B cell (primary cell): ENCODE data around the gene OSGEP. TPM values are rescaled to one million over a fixed set of nuclear protein-coding genes. Genes with fewer than 3 reads are reported as not detected.

Experiments used
- ATAC-seq: fragments of 200-7000 bp; cut with Tn5 transposase; one replicate; pipeline ENCODE4 v1.10.0; 2021; ENCODE audit warnings: low read depth, mild to moderate bottlenecking, moderate number of reproducible peaks, moderate library complexity
- CTCF ChIA-PET: fragments of 350-600 bp; sonication (Branson Sonifier 250); formaldehyde crosslinking; loops from one replicate; lab custom pipeline; 2021; ENCODE audit warnings: antibody characterized with exemption, inconsistent platforms; lab: Charles Lee
- POLR2A ChIA-PET: fragments of 350-600 bp; sonication (Branson Sonifier 250); formaldehyde crosslinking; loops from one replicate; lab custom pipeline; 2021; ENCODE audit warnings: antibody characterized with exemption; lab: Charles Lee
- DNase-seq: peaks from one replicate; pipeline ENCODE4 v3.0.0; 2013
- H2AFZ ChIP-seq: 2 replicates; pipeline ENCODE4 v1.6.1; 2012; ENCODE audit warnings: mild to moderate bottlenecking, low read depth, low read length; ENCODE audit not compliant: insufficient read depth, poor library complexity, severe bottlenecking
- H3K27ac ChIP-seq, 2 donors: 1 replicate in 1 of 2; 2 replicates in 1 of 2; pipeline ENCODE4 v1.5.1; 2012 to 2013; ENCODE audit warnings: low read length in 2 of 2, mild to moderate bottlenecking in 2 of 2, moderate library complexity in 1 of 2
- H3K27me3 ChIP-seq, 4 experiments: fragments of 200-600 bp in 1 of 4; sonication (generic) in 1 of 4; replicated peaks in 1 of 4; 1 replicate in 2 of 4; 2 replicates in 2 of 4; pipeline versions ENCODE4 v1.6.1 to v1.7.0; 2013 to 2016; ENCODE audit warnings: low read length in 3 of 4, mild to moderate bottlenecking in 2 of 4, mixed read lengths in 1 of 4, moderate library complexity in 1 of 4; ENCODE audit not compliant: insufficient read depth in 4 of 4, control insufficient read depth in 3 of 4; ENCODE audit errors: control extremely low read depth in 1 of 4
- H3K36me3 ChIP-seq, 2 experiments: replicated peaks in 1 of 2; 1 replicate in 1 of 2; 2 replicates in 1 of 2; pipeline versions ENCODE4 v1.6.1 to v1.7.1; 2013; ENCODE audit warnings: low read length in 1 of 2; ENCODE audit not compliant: insufficient read depth in 2 of 2, control insufficient read depth in 1 of 2; ENCODE audit errors: control extremely low read depth in 1 of 2, extremely low read depth in 1 of 2
- H3K4me1 ChIP-seq, 2 donors: fragments of 200-600 bp in 1 of 2; sonication (generic) in 1 of 2; 1 replicate in 1 of 2; 2 replicates in 1 of 2; pipeline versions ENCODE4 v1.5.1 to v1.6.1; 2013 to 2017; ENCODE audit warnings: low read length in 2 of 2; ENCODE audit not compliant: control insufficient read depth in 2 of 2, insufficient read depth in 2 of 2
- H3K4me2 ChIP-seq: replicated peaks from 2 replicates; pipeline ENCODE3; 2012; ENCODE audit warnings: mild to moderate bottlenecking, low read depth, low read length; ENCODE audit not compliant: poor library complexity, severe bottlenecking
- H3K4me3 ChIP-seq, 5 experiments: fragments of 200-600 bp in 1 of 5; sonication (generic) in 1 of 5; 1 replicate in 3 of 5; 2 replicates in 2 of 5; pipeline versions ENCODE4 v1.5.1 to v1.7.0; 2011 to 2016; ENCODE audit warnings: low read length in 4 of 5, mild to moderate bottlenecking in 4 of 5, low read depth in 2 of 5, control low read depth in 1 of 5, moderate library complexity in 1 of 5; ENCODE audit not compliant: insufficient read depth in 1 of 5; ENCODE audit errors: control extremely low read depth in 1 of 5, extremely low read depth in 1 of 5
- H3K79me2 ChIP-seq: fragments of 200-600 bp; sonication (generic); one replicate; pipeline ENCODE4 v1.6.0; 2016; ENCODE audit warnings: low read length; ENCODE audit not compliant: control insufficient read depth, insufficient read depth
- H3K9ac ChIP-seq: fragments of 200-600 bp; sonication (generic); 2 replicates; pipeline ENCODE4 v1.6.1; 2017; ENCODE audit warnings: mild to moderate bottlenecking, low read length, moderate library complexity
- H3K9me3 ChIP-seq, 3 donors: one replicate each; pipeline versions ENCODE4 v1.6.1 to v1.7.1; 2013; ENCODE audit warnings: low read length in 2 of 3; ENCODE audit not compliant: control insufficient read depth in 2 of 3, insufficient read depth in 1 of 3; ENCODE audit errors: control extremely low read depth in 1 of 3
- H4K20me1 ChIP-seq: 2 replicates; pipeline ENCODE4 v1.6.0; 2012; ENCODE audit warnings: mild to moderate bottlenecking, low read length; ENCODE audit not compliant: insufficient read depth, control insufficient read depth, poor library complexity, severe bottlenecking
- H3K27ac Mint-ChIP-seq: one replicate; pipeline ENCODE4 v1.8.0; 2021; ENCODE audit warnings: mixed read lengths
- H3K27me3 Mint-ChIP-seq: one replicate; pipeline ENCODE4 v1.8.0; 2021; ENCODE audit warnings: mixed read lengths
- H3K4me1 Mint-ChIP-seq: one replicate; pipeline ENCODE4 v1.8.0; 2021; ENCODE audit warnings: mixed read lengths
- H3K4me3 Mint-ChIP-seq: one replicate; pipeline ENCODE4 v1.8.0; 2021; ENCODE audit warnings: mixed read lengths
- H3K9me3 Mint-ChIP-seq: one replicate; pipeline ENCODE4 v1.8.0; 2022; ENCODE audit warnings: mixed read lengths; ENCODE audit not compliant: insufficient read depth
- EZH2 ChIP-seq: IDR thresholded peaks from 2 replicates; pipeline ENCODE4 v1.6.1; 2012; ENCODE audit warnings: borderline replicate concordance, low read depth, mild to moderate bottlenecking, moderate library complexity, low read length; ENCODE audit not compliant: insufficient read depth, poor library complexity, severe bottlenecking
- WGBS: methylation state at CpG from one replicate; pipeline ENCODE4 v1.1.5; 2013; ENCODE audit warnings: missing lambda C conversion rate; ENCODE audit not compliant: insufficient coverage; 5-methylcytosine and 5-hydroxymethylcytosine counted together
- intact Hi-C: fragments of 100-400 bp; cut with micrococcal nuclease; formaldehyde crosslinking; loops from one replicate; pipeline ENCODE4 v1.10.0; 2022
- polyA plus RNA-seq: library from polyadenylated mRNA; depleted of rRNA; stranded (reverse); fragments of >200 nt; gene quantifications from 2 replicates; pipeline ENCODE4 v1.2.3, GENCODE V29; 2012
- total RNA-seq, 2 donors: library from RNA; stranded (reverse); fragments of 120-200 nt in 1 of 2; gene quantifications; 1 replicate in 1 of 2; 2 replicates in 1 of 2; pipeline versions ENCODE4 v1.2.3 to v1.2.4, GENCODE V29; 2013 to 2022
- TF ChIP-seq, protein P1 (sequence below): fragments of 200-600 bp; IDR thresholded peaks from one replicate; pipeline ENCODE4 v1.8.0; 2022; ENCODE audit warnings: antibody characterized with exemption, mild to moderate bottlenecking

OSGEP gene
- total and polyA plus RNA-seq, 2 donors (not counting 1 experiment from before 2014, with no cell fraction given) = 117 to 156 TPM

- POLR2A ChIA-PET = no interaction called here
- Histone ChIP-seq H3K27ac (peak overlapping the region; percentile 89), H2AFZ (peak overlapping the region; percentile 74)
These were observed 24.6 kb downstream of the OSGEP start for GRCh38 chr14:20429801-20430669.

More at GRCh38 chr14:20429801-20430669, 24.6 kb downstream of the OSGEP start:
- WGBS = 72% methylated on average over 28 of the region's 30 CpGs
- TF ChIP-seq, protein P1, sequence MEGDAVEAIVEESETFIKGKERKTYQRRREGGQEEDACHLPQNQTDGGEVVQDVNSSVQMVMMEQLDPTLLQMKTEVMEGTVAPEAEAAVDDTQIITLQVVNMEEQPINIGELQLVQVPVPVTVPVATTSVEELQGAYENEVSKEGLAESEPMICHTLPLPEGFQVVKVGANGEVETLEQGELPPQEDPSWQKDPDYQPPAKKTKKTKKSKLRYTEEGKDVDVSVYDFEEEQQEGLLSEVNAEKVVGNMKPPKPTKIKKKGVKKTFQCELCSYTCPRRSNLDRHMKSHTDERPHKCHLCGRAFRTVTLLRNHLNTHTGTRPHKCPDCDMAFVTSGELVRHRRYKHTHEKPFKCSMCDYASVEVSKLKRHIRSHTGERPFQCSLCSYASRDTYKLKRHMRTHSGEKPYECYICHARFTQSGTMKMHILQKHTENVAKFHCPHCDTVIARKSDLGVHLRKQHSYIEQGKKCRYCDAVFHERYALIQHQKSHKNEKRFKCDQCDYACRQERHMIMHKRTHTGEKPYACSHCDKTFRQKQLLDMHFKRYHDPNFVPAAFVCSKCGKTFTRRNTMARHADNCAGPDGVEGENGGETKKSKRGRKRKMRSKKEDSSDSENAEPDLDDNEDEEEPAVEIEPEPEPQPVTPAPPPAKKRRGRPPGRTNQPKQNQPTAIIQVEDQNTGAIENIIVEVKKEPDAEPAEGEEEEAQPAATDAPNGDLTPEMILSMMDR = no peak
- no peak for TF ChIP-seq EZH2
- no peak for ATAC-seq
- H3K4me1 Mint-ChIP-seq = peaks cover 52% of the 10 kb centered on the region
- Histone ChIP-seq H3K9me3 (peaks cover 0 to 11% (median 0%) of the 10 kb centered on the region in 3 donors), H3K4me3 (peak overlapping the region in 1 of 5 experiments; percentile 46), H3K36me3 (no peaks in the 10 kb centered on the region), H3K4me2 (peak overlapping the region; percentile 71), H3K79me2 (peaks cover 10% of the 10 kb centered on the region), H3K9ac (peak overlapping the region; percentile 35), H3K4me1 (peaks cover 41 to 48% of the 10 kb centered on the region in 2 donors), H4K20me1 (no peaks in the 10 kb centered on the region), H3K27me3 (no peaks in the 10 kb centered on the region)
- DNase-seq = no peak
- H3K9me3 Mint-ChIP-seq = no peaks in the 10 kb centered on the region
- CTCF ChIA-PET = interaction anchor here (3.6 kb wide), 1 partner anchor 14 kb away, joined by 24 read pairs; no protein-coding TSS in a partner anchor
- no peaks in the 10 kb centered on the region for H3K27me3 Mint-ChIP-seq
- peak overlapping the region; percentile 56 for H3K4me3 Mint-ChIP-seq
- H3K27ac Mint-ChIP-seq = peak overlapping the region; percentile 98
- intact Hi-C loops = no loop called here
